Measurements from ENCODE around the gene CASP5. TPM values are rescaled to one million over a fixed set of nuclear protein-coding genes. Genes with fewer than 3 reads are reported as not detected.
A peak's percentile ranks its signal among the peaks of the same experiment; 100 is the strongest.
"Not testable (repeated sequence)": the region's sequence is repeated elsewhere in the genome, so short reads cannot be mapped to it uniquely, and the experiment has no call there.

The CASP5 gene
- total RNA-seq, 4 donors from 2014 or later, result 0.50 to 0.57 TPM; not detected in 2

GRCh38 chr11:105046898-105047579, 24.1 kb upstream of the CASP5 start:
- Histone ChIP-seq H3K4me1 (peaks cover 10 to 24% (median 19%) of the 10 kb centered on the region in 4 donors), H3K9me3 (no peaks in the 10 kb centered on the region), H3K27ac (replicated peaks in 1 of 4) (peak overlapping the region in 3 of 4 donors; percentile 2 to 66 (median 60)), H3K4me3 (peak overlapping the region in 1 of 4 donors; percentile 6), H3K27me3 (no peaks in the 10 kb centered on the region), H3K36me3 (no peaks in the 10 kb centered on the region)
- WGBS, result 40% methylated on average over 8 of the region's 8 CpGs
- intact Hi-C loops (cut with DNase I), result no loop called here
- no peak for DNase-seq (ENCODE audit: extremely low spot score)
- TF ChIP-seq POLR2AphosphoS5 (IDR thresholded peaks at IDR 0.05), result peak; percentile 66 to 84
- no peak for TF ChIP-seq CTCF (IDR thresholded peaks at IDR 0.05)

- H3K27me3 ChIP-seq, result no peaks in the 10 kb centered on the region
- peak overlapping the region in 3 of 4 donors; percentile 12 to 64 (median 56) for H3K27ac ChIP-seq (replicated peaks in 1 of 4)
- H3K36me3 ChIP-seq, result no peaks in the 10 kb centered on the region
- peaks cover 10 to 24% (median 19%) of the 10 kb centered on the region in 4 donors for H3K4me1 ChIP-seq
- no peak for DNase-seq (ENCODE audit: extremely low spot score)
- H3K9me3 ChIP-seq, result no peaks in the 10 kb centered on the region
- H3K4me3 ChIP-seq, result peak overlapping the region; percentile 34 to 50 (median 40)
- intact Hi-C loops (cut with DNase I), result no loop called here
- WGBS, result 79% methylated on average over 5 of the region's 5 CpGs
- no peak for TF ChIP-seq POLR2AphosphoS5 (IDR thresholded peaks at IDR 0.05)
- no peak for TF ChIP-seq POLR2A (IDR thresholded peaks at IDR 0.05; ENCODE audit: low read depth)
- no peak for TF ChIP-seq EP300 (IDR thresholded peaks at IDR 0.05)
- TF ChIP-seq CTCF (IDR thresholded peaks at IDR 0.05), result no peak
Observed at GRCh38 chr11:105045676-105046296, 22.8 kb upstream of the CASP5 start.

DNA sequence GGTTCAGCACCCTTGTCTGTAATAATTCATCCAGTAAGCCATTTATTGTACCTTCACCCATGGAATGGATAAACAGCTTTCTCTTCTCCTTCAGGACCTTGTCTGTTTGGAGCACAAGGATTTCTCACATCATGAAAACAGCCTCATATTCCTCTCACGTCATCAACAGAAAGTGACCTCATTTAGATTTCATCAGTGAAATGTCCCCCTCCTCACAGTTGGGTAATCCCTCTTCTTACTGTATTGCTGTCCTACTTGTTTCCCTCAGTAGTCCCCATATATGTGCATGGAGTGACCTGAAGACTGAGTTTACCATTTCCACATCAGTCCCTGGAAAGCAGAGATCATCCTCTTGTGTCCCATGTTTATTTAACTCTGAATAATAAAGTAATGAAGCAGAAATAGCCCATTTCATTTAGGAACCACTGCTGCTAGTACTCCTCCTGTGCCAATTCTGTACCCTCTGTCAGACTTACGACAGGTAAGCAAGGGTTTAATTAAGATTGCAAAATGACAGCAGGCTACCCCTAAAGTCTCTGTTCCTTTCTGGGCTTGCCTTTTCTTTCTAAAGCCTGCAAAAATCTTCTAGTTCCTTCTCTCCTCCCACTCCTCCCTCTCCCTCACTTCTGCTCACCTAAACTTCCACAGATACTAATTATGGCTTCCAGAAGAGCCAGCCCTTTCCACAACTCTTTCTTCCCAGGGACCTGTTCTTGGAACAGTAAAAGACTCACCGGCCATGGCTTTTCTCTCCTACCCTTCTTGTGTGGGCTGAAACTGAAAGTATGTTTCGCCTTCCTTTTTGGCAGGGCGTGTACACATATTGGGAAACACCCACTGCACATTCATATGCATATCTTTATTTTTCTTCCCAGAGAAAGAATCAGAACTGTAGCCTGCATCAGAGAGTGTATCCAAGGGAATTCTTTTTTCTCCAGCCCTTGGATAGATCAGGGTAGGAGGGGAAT, 21.9 kb upstream of the CASP5 start, which contains the start of gene CARD16:
TSS of gene CARD16 (minus strand) at position 779 of the 968 bp plus-strand sequence. CDS start at position 741, 38 bp downstream.
- peak; percentile 4 to 52 for TF ChIP-seq POLR2AphosphoS5 (IDR thresholded peaks at IDR 0.05)
- DNase-seq (ENCODE audit: extremely low spot score); H3K27me3 ChIP-seq; intact Hi-C loops (cut with DNase I); H3K36me3 ChIP-seq; H3K9me3 ChIP-seq: not testable (repeated sequence)
- H3K4me3 ChIP-seq, result peak within 1 kb of the TSS; percentile 34 to 50 (median 40)
- peaks cover 10 to 24% (median 19%) of the 10 kb centered on the region in 4 donors for H3K4me1 ChIP-seq
- 66% methylated on average over 5 of the region's 5 CpGs for WGBS
- peak within 1 kb of the TSS; percentile 12 to 64 (median 42) for H3K27ac ChIP-seq (replicated peaks in 1 of 4)

GRCh38 chr11:105042178-105042577, 19.2 kb upstream of the CASP5 start:
- TF ChIP-seq CTCF (IDR thresholded peaks at IDR 0.05) (no peak), EP300 (IDR thresholded peaks at IDR 0.05) (no peak), POLR2A (IDR thresholded peaks at IDR 0.05; ENCODE audit: low read depth) (no peak), POLR2AphosphoS5 (IDR thresholded peaks at IDR 0.05) (no peak)
- intact Hi-C loops (cut with DNase I), result no loop called here
- peaks cover 5 to 20% (median 15%) of the 10 kb centered on the region in 4 donors for H3K4me1 ChIP-seq
- WGBS, result 88% methylated on average over 3 of the region's 3 CpGs
- H3K36me3 ChIP-seq, result no peaks in the 10 kb centered on the region
- no peaks in the 10 kb centered on the region for H3K9me3 ChIP-seq
- no peak overlapping the region for H3K27ac ChIP-seq (replicated peaks in 1 of 4)
- H3K4me3 ChIP-seq, result no peak overlapping the region
- H3K27me3 ChIP-seq, result no peaks in the 10 kb centered on the region
- no peak for DNase-seq (ENCODE audit: extremely low spot score)

All from esophagus muscularis mucosa (tissue), 4 donors.